ENCODE results near the gene PSAPL1.

DNA sequence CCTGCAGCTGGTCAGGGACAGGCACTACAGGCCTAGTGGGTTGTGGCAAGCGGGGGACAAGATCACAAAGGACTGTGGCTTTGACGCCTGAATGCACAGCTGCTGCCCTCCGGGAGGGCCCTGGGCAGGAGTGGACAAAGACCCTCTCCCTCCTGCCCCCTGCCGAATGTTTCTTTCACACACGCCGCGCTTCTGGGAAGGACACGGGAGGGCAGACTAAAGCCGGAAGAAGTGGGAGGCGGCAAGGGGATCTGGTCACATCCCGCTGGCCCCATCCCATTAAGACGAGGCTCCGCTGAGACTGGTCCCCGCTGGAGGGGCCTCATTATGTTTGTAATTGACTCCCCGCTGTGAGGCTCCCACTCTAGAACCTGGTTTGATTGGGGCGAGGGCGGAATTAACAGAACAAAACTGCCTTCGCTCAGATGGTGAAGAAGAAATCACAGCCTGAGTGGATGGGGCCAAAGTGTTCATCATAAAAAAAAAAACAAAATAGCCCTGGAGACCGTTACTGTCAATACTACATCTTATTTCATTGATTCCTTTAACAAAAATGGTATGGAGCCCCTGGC is 37.8 kb upstream of the PSAPL1 start:
- TF ChIP-seq, protein P1, sequence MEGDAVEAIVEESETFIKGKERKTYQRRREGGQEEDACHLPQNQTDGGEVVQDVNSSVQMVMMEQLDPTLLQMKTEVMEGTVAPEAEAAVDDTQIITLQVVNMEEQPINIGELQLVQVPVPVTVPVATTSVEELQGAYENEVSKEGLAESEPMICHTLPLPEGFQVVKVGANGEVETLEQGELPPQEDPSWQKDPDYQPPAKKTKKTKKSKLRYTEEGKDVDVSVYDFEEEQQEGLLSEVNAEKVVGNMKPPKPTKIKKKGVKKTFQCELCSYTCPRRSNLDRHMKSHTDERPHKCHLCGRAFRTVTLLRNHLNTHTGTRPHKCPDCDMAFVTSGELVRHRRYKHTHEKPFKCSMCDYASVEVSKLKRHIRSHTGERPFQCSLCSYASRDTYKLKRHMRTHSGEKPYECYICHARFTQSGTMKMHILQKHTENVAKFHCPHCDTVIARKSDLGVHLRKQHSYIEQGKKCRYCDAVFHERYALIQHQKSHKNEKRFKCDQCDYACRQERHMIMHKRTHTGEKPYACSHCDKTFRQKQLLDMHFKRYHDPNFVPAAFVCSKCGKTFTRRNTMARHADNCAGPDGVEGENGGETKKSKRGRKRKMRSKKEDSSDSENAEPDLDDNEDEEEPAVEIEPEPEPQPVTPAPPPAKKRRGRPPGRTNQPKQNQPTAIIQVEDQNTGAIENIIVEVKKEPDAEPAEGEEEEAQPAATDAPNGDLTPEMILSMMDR (IDR thresholded peaks at IDR 0.05), result no peak
- no peak for TF ChIP-seq ZFX (IDR thresholded peaks at IDR 0.05; ENCODE audit: borderline replicate concordance)

All from 22Rv1 (cell line).